Ascending aorta (tissue), 2 donors: ENCODE measurements around the gene RPL18. TPM values are rescaled to one million over a fixed set of nuclear protein-coding genes. Genes with fewer than 3 reads are reported as not detected.

Experiments used
- DNase-seq, 2 donors: peaks; one replicate each; pipeline ENCODE4 v3.0.0-alpha.2; 2019; ENCODE audit warnings: low spot score in 2 of 2
- H3K27ac ChIP-seq, 2 donors: fragments of 200-600 bp; sonication (generic); one replicate each; pipeline ENCODE4 v1.5.1; 2016 to 2017; ENCODE audit warnings: mild to moderate bottlenecking in 1 of 2
- H3K27me3 ChIP-seq: fragments of 200-600 bp; sonication (generic); one replicate; pipeline ENCODE4 v1.5.1; 2017
- H3K36me3 ChIP-seq, 2 donors: fragments of 200-600 bp; sonication (generic); one replicate each; pipeline ENCODE4 v1.5.1; 2016
- H3K4me1 ChIP-seq, 2 donors: fragments of 200-600 bp; sonication (generic); one replicate each; pipeline ENCODE4 v1.5.1; 2016 to 2017; ENCODE audit warnings: mild to moderate bottlenecking in 1 of 2
- H3K4me3 ChIP-seq, 2 donors: fragments of 200-600 bp; sonication (generic); one replicate each; pipeline ENCODE4 v1.5.1; 2016 to 2017; ENCODE audit warnings: mild to moderate bottlenecking in 1 of 2
- H3K9me3 ChIP-seq, 2 donors: fragments of 200-600 bp; sonication (generic); one replicate each; pipeline ENCODE4 v1.5.1; 2016
- intact Hi-C: fragments of 100-400 bp; cut with DNase I; formaldehyde crosslinking; loops from one replicate; pipeline ENCODE4 v1.15.1; 2023
- total RNA-seq: library from RNA; depleted of rRNA; stranded (reverse); fragments of >200 nt; gene quantifications from one replicate; pipeline ENCODE4 v1.1.0, GENCODE V29; 2016
- TF ChIP-seq, protein P1 (sequence below), 3 experiments: fragments of 200-600 bp in 2 of 3; fragments of 450-650 bp in 1 of 3; sonication (generic) in 2 of 3; IDR thresholded peaks; one replicate each; pipeline ENCODE4 v1.5.1; 2016 to 2019; ENCODE audit warnings: antibody characterized with exemption in 3 of 3, mild to moderate bottlenecking in 1 of 3, moderate library complexity in 1 of 3

RPL18 gene
- 2,223 TPM for total RNA-seq

DNA sequence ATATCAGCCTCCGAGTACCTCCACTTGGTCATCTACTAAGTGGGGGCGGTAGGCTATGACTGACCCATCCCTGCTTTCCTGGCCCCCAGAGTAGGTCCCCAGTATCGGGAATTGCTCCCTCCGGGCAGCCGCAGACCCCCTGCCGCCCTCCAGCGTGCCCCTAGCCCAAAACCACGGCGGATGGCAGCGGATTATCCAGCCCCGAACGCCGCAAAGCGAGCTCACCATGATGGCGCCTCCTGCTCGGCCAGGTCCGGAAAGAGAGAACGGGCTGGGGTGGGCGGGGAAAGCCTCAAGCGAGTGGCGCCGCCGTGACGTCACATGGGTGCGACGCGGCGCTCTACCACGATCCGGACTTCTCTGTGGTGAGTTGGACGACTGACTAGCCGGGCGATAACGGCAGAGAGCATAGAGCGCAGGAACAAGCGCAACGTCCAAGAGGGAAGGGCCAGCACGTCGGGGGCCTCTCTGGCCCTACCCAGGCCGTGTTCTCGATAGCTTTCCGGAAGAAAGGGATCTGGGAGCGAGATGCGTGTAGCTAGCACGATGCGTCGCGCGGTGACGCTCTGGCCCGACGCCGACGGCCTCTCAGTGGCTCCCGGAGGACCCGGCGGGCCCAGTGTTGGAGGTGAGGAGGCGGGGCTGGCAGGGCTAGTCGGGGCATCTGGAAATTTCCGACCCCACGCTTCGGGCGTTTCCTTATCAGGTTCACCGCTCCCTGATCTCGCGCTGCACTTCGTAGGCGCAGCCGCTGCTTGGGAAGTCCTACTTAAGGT, at the start of gene RPL18, which contains the start of gene SPHK2:
Gene RPL18, minus strand, starts transcription at position 263 of the 776 bp plus-strand sequence. Its CDS starts 35 bp downstream, at position 228.
Gene SPHK2, plus strand, starts transcription at position 591 of the 776 bp plus-strand sequence. CDS start 1,009 bp downstream, outside the sequence.
- peak; percentile 94 to 99 for DNase-seq
- peak within 1 kb of the TSS; percentile 86 to 87 for H3K27ac ChIP-seq
- peaks cover 18 to 29% of the 10 kb centered on the region in 2 donors for H3K36me3 ChIP-seq
- no peaks in the 10 kb centered on the region for H3K27me3 ChIP-seq
- intact Hi-C loops = loop anchor here (1.0 to 2.0 kb wide), 5 partner anchors 16 to 174 kb away; partner anchors contain the start of genes CYTH2 and GRWD1
- H3K4me3 ChIP-seq = peak within 1 kb of the TSS; percentile 68 to 95
- TF ChIP-seq, protein P1, sequence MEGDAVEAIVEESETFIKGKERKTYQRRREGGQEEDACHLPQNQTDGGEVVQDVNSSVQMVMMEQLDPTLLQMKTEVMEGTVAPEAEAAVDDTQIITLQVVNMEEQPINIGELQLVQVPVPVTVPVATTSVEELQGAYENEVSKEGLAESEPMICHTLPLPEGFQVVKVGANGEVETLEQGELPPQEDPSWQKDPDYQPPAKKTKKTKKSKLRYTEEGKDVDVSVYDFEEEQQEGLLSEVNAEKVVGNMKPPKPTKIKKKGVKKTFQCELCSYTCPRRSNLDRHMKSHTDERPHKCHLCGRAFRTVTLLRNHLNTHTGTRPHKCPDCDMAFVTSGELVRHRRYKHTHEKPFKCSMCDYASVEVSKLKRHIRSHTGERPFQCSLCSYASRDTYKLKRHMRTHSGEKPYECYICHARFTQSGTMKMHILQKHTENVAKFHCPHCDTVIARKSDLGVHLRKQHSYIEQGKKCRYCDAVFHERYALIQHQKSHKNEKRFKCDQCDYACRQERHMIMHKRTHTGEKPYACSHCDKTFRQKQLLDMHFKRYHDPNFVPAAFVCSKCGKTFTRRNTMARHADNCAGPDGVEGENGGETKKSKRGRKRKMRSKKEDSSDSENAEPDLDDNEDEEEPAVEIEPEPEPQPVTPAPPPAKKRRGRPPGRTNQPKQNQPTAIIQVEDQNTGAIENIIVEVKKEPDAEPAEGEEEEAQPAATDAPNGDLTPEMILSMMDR (IDR thresholded peaks at IDR 0.05) = no peak
- peaks cover 16 to 27% of the 10 kb centered on the region in 2 donors for H3K4me1 ChIP-seq
- no peaks in the 10 kb centered on the region for H3K9me3 ChIP-seq

DNA sequence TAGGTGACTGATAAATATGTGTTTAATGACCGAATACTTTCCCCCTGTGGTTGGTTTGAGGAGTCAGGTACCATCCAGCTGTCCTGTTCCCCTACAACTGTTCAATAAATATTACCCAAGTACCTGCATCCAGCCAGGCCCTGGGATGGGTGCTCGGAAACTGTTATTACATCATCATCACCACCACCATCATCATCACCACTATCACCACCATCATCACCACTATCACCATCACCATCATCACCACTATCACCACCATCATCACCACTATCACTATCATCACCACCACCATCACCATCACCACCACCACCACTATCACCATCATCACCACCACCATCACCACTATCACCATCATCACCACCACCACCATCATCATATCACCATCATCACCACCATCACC, 49.8 kb upstream of the RPL18 start:
- intact Hi-C loops = no loop called here

DNA sequence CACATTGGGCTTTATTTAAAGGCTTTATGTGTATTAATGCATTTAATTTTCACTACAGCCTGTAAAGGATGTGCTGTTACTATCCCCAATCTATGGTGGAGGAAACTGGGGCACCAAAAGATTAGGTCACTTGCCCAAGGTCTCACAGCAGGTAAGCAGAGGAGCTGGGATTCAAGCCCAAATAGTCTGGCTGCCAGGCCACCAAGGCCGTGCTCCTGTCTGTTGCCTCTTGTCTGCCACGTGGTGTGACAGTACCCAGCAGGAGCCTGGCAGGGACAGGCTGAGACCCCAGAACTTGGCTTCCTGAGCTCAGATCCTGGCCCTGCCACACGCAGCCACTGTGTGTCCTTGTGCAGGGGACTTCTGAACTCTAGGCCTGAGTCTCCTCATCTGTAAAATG, 49.4 kb upstream of the RPL18 start:
- H3K4me3 ChIP-seq = no peak overlapping the region

More for the DNA sequence above, 49.8 kb upstream of the RPL18 start:
- Histone ChIP-seq H3K27me3 (no peaks in the 10 kb centered on the region), H3K36me3 (no peaks in the 10 kb centered on the region), H3K4me3 (no peak overlapping the region), H3K9me3 (no peaks in the 10 kb centered on the region), H3K4me1 (no peaks in the 10 kb centered on the region), H3K27ac (no peak overlapping the region)
- TF ChIP-seq, protein P1 (IDR thresholded peaks at IDR 0.05) = no peak
- DNase-seq = no peak

DNA sequence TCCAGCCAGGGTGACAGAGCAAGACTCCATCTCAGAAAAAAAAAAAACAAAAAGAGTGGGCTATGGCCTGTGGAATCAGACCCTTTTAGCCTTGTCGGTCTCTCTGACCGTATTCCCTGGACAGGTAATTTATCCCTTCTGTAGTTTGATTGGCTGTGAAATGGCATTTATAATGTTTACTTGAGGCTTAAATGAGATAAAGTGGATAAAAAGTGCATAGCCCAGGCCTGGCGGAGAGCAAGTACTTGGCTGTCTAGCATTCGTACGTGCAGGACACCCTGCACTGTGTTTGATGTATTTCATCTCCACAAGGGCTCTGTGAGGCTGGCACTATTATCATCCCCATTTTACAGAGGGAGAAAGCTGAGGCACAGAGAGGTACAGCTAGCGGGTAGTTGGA, 46.8 kb upstream of the RPL18 start:
- H3K4me3 ChIP-seq = no peak overlapping the region
- intact Hi-C loops = no loop called here
- no peaks in the 10 kb centered on the region for H3K9me3 ChIP-seq
- no peaks in the 10 kb centered on the region for H3K27me3 ChIP-seq
- DNase-seq = no peak
- H3K4me1 ChIP-seq = no peaks in the 10 kb centered on the region
- H3K27ac ChIP-seq = no peak overlapping the region
- TF ChIP-seq, protein P1 (IDR thresholded peaks at IDR 0.05) = no peak
- H3K36me3 ChIP-seq = no peaks in the 10 kb centered on the region

More for the DNA sequence above, 49.4 kb upstream of the RPL18 start:
- Histone ChIP-seq H3K9me3 (no peaks in the 10 kb centered on the region), H3K27ac (no peak overlapping the region), H3K36me3 (no peaks in the 10 kb centered on the region), H3K4me1 (no peaks in the 10 kb centered on the region), H3K27me3 (no peaks in the 10 kb centered on the region)
- TF ChIP-seq, protein P1 (IDR thresholded peaks at IDR 0.05) = no peak
- intact Hi-C loops = no loop called here
- no peak for DNase-seq

DNA sequence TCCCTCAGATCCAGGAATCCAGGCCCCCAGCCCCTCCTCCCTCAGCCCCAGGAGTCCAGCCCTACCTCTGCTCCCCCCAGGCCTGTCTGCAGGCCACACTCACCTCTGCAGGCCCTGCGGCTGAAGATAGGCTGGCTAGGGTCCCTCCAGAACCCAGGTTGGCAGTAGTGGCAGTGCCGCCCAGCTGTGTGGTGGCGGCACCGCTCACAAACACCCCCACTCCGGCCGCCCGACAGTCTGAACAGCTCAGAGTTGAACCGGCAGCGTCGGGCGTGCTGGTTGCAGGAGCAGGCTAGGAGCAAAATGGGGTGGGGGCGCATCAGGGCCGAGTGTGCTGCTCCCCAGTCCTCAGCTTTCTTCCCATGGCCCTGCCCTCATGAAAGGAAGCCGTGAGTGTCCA, 45.5 kb upstream of the RPL18 start:
- no peak for DNase-seq
- Histone ChIP-seq H3K27me3 (no peaks in the 10 kb centered on the region), H3K4me3 (no peak overlapping the region), H3K36me3 (no peaks in the 10 kb centered on the region), H3K4me1 (no peaks in the 10 kb centered on the region), H3K27ac (no peak overlapping the region), H3K9me3 (no peaks in the 10 kb centered on the region)
- TF ChIP-seq, protein P1 (IDR thresholded peaks at IDR 0.05) = no peak
- intact Hi-C loops = no loop called here
